ENCODE data around the gene CD151.

CD151 gene

DNA sequence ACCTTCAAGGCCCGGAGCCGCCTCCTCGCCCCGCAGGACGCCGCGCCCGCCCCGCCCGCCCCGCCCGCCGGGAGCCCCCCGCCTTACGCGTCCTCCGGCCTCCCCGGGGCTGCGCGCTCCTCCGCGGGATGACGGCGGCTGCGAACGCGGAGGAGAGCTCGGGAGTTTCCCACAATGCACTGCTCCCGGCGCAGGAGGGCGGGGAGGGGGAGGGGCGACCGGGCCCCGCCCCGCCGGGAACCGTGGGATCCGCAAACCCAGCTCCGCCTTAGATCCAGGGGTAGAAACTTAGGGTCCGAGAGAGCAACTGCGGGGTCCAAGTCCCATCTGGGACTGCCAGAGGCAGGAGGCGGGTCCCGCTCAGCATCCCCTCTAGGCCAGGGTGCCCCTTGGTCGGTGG lies 42.8 kb upstream of the CD151 start, which contains the start of gene CEND1:
Gene CEND1 (minus strand): TSS at position 148 of the 400 bp plus-strand sequence. CDS start 1,514 bp downstream, outside the sequence.
- no peak within 1 kb of the TSS for H3K4me3 ChIP-seq (replicated peaks; ENCODE audit: low read depth, low read length)
- TF ChIP-seq, protein P1, sequence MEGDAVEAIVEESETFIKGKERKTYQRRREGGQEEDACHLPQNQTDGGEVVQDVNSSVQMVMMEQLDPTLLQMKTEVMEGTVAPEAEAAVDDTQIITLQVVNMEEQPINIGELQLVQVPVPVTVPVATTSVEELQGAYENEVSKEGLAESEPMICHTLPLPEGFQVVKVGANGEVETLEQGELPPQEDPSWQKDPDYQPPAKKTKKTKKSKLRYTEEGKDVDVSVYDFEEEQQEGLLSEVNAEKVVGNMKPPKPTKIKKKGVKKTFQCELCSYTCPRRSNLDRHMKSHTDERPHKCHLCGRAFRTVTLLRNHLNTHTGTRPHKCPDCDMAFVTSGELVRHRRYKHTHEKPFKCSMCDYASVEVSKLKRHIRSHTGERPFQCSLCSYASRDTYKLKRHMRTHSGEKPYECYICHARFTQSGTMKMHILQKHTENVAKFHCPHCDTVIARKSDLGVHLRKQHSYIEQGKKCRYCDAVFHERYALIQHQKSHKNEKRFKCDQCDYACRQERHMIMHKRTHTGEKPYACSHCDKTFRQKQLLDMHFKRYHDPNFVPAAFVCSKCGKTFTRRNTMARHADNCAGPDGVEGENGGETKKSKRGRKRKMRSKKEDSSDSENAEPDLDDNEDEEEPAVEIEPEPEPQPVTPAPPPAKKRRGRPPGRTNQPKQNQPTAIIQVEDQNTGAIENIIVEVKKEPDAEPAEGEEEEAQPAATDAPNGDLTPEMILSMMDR (IDR thresholded peaks at IDR 0.05; ENCODE audit: low read length, missing control alignments) = no peak
- DNase-seq (ENCODE audit: low read depth) = peak; percentile 49

DNA sequence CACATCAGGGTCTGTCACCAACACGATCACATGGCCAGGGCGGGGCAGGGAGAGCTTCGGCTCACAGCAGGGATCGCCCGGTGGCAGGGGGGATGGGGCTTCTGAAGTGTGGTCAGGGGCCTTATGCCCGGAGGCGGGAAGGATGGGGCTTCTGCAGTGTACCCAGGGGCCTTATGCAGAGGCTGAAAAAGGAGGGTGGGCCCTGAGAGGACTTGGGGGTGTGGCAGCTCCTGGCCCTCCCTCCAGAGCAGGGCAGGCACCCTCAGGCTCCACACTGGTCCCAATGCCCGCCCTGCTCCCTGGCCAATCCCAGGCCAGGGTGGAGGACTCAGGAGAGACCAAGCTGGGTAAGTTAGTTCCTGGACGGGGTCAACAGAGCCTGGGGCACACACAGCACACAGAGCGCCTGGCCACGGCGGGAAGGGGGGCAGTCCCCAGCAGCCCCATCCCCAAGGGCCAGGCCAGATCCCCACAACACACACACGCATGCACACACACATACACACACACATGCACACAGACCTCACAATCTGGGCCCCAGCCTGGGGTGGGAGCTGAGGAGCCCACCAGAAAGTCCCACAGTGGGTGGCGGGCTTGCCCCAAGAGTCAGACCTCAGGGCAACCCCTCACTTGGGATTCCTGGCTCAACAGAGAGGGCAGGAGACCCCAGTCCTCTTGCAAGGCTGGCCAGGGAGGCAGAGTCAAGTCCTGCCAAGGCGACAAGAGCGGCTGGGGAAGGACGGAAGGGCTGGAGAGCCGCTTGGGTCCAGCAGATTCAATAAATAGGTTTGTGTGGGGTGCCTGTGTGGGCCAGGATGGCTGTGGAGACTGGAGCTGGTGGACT lies 41.8 kb upstream of the CD151 start:
- no peak overlapping the region for H3K4me3 ChIP-seq (replicated peaks; ENCODE audit: low read depth, low read length)
- no peak for DNase-seq (ENCODE audit: low read depth)
- TF ChIP-seq, protein P1 (IDR thresholded peaks at IDR 0.05; ENCODE audit: low read length, missing control alignments) = no peak

DNA sequence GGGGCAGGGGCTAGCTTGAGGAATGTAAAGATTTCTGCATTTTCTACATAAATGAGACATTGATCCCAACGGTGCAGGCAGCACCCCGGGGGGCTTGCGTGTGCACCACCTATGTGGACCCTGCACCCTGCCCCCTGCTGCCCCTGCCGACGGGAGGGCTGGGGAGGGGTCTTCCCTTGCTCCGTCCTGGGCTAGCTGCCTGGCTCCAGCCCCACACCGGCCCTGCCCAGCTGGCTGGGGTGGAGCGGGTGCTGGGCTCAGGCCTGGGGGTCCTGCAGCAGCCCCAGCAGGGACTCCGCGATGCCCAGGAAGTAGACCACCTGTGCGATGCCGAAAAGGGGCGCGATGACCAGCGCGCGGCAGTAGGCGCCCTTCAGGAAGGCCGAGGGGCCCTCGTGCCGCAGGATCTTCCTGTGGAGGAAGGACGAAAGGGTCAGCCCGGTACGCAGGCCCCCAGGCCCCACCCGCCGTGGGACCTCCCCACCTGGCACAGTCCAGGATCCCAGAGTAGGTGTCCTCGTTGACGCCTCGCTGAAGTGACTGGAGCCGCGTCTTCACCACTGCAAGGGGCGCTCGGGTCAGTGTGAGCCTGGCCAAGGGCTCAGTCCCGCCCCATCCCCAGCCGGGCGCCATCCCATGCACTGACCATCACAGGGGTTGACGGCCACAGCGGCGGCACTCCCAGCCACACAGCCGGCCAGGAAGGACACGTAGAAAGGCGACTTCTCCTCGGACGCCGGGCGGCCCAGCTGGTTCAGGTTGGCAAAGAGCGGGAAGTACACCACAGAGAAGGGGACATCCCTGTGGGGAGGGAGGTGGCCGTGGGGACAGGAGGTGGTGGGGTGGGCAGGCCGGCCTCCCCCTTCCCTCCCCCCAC lies 40.9 kb upstream of the CD151 start:
- TF ChIP-seq, protein P1 (IDR thresholded peaks at IDR 0.05; ENCODE audit: low read length, missing control alignments) = no peak
- DNase-seq (ENCODE audit: low read depth) = no peak
- H3K4me3 ChIP-seq (replicated peaks; ENCODE audit: low read depth, low read length) = no peak overlapping the region

DNA sequence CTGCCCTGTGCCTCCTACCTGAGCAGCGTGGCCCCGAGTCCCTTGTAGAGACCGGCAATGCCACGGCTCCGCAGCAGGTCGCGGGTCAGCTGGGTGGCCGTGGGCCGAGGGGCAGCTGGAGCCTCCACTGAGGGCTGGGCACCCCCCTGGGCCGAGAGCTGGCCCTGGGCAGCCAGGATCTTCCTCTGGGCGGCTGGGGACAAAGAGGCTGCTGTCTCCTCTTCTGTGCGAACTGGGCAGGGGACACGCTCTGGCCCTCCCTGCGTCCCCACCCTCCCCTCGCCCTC lies 40.3 kb upstream of the CD151 start:
- TF ChIP-seq, protein P1 (IDR thresholded peaks at IDR 0.05; ENCODE audit: low read length, missing control alignments) = no peak
- DNase-seq (ENCODE audit: low read depth) = no peak
- no peak overlapping the region for H3K4me3 ChIP-seq (replicated peaks; ENCODE audit: low read depth, low read length)

DNA sequence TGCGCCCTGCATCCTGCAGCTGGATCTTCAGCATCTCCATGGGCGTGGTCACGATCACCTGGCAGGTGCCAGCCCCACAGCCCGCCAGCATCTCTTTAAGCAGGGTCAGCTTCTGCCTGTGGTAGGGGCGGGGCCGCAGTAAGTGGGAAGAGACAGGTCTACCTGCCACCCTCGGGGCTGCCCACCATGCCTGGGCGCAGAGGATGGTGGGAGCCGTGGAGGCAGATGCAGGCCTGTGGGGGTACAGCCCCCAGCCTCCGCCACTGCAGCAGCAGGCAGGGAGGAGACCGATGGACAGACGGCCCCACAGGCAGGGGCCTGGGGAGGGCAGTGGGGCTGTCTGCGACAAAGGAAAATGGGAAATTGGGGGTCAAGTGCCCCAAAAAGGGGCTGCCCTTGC lies 39.9 kb upstream of the CD151 start:
- no peak overlapping the region for H3K4me3 ChIP-seq (replicated peaks; ENCODE audit: low read depth, low read length)
- DNase-seq (ENCODE audit: low read depth) = no peak
- TF ChIP-seq, protein P1 (IDR thresholded peaks at IDR 0.05; ENCODE audit: low read length, missing control alignments) = no peak

DNA sequence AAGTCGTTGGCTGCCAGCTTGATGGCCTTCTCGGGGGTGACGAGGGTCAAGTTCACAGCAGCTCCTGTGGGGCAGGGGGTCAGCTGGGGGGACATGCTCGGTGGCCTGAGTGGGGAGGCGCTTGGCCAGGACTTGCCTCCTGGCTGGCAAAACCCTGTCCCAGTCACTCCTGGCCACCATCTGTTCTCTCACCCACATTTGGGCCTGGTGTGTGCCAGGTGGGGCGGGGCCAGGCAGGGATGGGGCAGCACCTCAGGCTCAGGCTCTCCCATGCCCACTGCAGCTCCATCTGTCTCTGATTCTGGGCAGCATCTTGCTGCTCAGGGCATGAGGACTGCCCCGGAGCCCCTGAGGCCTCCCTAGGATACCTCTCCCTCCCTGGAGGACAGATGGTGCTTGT lies 39.2 kb upstream of the CD151 start:
- TF ChIP-seq, protein P1 (IDR thresholded peaks at IDR 0.05; ENCODE audit: low read length, missing control alignments) = no peak
- DNase-seq (ENCODE audit: low read depth) = no peak

More for the DNA sequence above, 39.2 kb upstream of the CD151 start:
- H3K4me3 ChIP-seq (replicated peaks; ENCODE audit: low read depth, low read length) = no peak overlapping the region
